SK-N-DZ (cell line): Measurements from ENCODE around the gene PIK3CD. TPM values are rescaled to one million over a fixed set of nuclear protein-coding genes. Genes with fewer than 3 reads are reported as not detected.

Experiments used
- DNase-seq: peaks from one replicate; pipeline ENCODE4 v3.0.0-alpha.2; 2015; ENCODE audit warnings: low spot score
- polyA plus RNA-seq, 2 experiments: library from polyadenylated mRNA; depleted of rRNA; stranded (reverse); fragments of >200 nt; gene quantifications; 2 replicates each; pipeline ENCODE4 v1.2.3, GENCODE V29; 2014

PIK3CD gene
- 0.46 and 0.52 TPM in 2 replicates for polyA plus RNA-seq (2014; cell fraction: cytosol; rRNA removed)
- polyA plus RNA-seq (2014; cell fraction: nucleus; rRNA removed): 0.39 and 0.45 TPM in 2 replicates

GRCh38 chr1:9651565-9652378, at the start of gene PIK3CD:
Gene PIK3CD (plus strand): TSS chr1:9651731. CDS start chr1:9710456, 58,725 bp downstream.
- DNase-seq: no peak

DNA sequence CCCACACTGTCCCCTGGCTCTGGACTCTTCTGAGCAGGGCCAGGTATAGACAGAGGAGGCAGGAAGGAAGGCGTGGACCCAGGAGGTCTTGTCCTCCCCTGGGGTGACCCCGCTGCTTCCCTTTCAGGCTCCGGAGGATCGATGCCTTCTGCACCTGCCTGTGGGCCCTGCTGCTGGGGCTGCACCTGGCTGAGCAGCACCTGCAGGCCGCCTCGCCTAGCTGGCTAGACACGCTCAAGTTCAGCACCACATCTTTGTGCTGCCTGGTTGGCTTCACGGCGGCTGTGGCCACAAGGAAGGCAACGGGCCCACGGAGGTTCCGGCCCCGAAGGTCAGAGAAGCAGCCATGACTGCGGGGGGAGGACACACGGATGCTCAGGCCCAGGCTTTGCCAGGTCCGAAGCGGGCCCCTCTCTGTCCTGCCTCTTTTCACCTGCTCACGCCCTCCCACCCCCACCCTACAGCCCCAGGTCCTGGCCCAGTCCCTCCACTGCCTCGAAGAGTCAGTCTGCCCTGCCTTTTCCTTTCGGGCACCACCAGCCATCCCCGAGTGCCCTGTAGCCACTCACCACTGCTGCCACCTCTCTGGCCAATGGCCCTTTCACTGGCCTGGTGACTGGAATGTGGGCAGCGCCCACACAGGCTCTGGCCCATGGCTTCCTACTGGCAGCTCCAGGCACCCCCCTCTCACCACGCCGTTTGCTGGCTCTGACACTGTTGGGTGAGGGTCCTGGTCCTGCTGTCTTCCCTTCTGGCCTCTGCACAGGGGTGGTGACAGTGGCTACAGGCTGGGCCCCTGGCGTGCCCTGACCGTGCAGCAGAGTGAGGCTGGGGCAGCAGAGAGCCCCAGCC, 49.4 kb upstream of the PIK3CD start:
- no peak for DNase-seq

DNA sequence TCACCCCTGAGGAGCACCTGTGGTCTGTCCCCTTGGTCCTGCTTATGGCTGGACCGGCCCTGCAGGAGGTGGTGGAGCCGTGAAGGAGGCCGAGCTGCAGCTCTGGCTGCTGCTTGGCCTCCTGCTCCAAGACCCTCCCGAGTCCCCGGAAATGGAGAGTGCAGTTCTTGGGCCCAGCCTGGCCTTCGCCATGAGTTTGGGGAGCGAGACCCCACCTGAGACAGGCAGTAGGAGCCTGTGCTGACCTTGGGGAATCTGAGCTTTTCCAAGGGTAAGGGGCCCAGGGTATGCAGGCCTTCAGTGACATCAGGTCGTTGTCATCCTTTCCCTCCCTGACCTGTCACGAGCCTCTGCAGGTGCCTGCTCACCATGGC, 48.8 kb upstream of the PIK3CD start:
- no peak for DNase-seq

DNA sequence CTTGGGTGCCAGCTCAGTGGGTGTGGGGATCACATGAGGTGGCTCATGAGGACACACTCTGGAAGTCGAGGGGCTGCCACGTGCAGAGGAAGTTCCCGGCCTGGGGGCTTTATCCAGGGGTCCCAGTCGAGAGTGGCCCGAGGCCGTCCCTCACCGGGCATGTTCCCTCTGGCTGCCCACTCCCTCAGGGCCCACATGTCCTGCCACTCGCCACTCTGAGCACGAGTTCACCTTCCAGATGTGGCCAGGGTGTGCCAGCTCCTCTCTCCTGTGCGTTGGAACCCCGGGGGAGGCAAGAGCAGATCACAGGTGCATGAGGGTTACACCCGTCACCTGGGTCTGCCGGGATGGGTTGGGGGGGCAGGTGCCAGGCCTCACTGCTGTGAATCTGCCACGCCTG, 48.2 kb upstream of the PIK3CD start:
- no peak for DNase-seq

GRCh38 chr1:9603766-9604753, 47.5 kb upstream of the PIK3CD start:
- peak; percentile 71 for DNase-seq

DNA sequence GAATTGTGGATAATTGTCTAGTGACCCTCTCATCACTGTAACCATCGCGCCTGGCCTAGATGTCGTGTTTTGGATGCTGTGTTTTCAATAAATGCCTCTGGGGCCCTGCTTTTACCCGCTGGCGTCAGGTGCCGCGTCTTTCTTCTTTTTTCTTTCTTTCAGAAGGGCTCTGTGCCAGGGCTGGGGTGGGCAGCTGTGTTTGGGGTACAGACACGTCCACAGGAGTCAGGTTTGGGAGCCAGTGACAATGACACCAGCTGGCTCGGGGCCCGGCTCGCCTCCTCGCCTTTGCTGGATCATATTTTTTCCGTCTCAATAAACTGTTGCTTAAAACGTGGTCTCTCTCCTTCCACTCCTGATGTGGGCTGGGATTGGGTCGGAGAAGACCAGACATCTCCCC, 46.7 kb upstream of the PIK3CD start:
- no peak for DNase-seq

- DNase-seq: no peak
These were observed 45.5 kb upstream of the PIK3CD start for GRCh38 chr1:9605946-9606455.

DNA sequence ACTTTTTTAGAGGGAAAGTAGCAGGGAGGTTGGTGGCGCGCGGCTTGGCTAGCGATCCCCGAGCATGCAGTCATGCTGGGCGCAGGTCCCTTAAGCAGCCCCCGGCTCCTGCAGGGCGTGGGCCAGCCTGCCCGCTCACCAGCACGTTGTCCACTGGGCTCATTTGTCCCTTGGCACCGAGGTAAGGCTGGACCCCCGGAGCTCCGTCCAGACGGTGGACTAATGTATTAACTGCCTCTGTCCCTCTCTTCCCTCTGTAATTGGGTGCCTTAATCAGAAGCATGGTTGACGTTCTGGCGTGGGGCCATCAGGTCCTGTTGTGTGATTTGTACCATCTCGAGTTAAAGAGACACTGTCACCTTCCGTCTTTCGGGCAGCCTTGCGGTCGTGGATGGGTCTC, 45.1 kb upstream of the PIK3CD start:
- no peak for DNase-seq

- DNase-seq: no peak
These were observed 44.6 kb upstream of the PIK3CD start for GRCh38 chr1:9606948-9607347.

GRCh38 chr1:9607352-9607751, 44.2 kb upstream of the PIK3CD start:
- no peak for DNase-seq

DNA sequence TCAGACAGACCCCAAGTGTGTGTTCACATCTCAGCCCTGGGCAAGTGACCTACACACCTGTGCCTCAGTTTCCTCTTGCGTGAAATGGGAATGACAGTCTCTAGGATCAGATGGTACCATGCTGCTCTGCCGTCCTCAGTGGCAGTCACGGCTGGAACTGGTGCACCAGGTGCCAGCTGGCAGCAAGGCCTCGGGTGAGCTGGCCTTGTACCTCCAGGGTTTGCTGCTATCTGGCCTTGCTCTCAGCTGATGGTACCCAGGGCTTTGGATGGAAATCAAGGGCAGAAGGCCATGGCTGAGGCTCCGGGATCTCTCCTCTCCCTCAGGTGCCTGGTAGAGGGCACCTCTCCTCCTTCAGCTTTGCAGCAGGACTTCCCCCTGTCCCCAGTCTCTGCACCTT, 41.5 kb upstream of the PIK3CD start:
- no peak for DNase-seq

DNA sequence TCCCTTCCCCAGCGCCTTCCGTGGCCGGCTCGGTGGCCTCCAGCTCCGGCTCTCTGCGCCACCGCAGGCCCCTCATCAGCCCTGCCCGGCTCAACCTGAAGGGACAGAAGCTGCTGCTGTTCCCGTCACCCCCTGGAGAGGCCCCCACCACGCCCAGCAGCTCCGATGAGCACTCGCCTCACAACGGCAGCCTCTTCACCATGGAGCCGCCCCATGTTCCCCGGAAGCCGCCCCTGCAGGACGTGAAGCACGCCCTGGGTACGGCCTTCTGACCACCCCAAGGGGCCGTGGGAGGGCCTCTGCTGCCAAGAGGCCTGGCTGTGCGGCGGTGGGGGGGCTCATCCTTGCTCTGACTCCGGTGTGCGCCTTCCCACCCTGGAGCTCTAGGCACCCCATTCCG, 41.0 kb upstream of the PIK3CD start:
- DNase-seq: no peak

DNA sequence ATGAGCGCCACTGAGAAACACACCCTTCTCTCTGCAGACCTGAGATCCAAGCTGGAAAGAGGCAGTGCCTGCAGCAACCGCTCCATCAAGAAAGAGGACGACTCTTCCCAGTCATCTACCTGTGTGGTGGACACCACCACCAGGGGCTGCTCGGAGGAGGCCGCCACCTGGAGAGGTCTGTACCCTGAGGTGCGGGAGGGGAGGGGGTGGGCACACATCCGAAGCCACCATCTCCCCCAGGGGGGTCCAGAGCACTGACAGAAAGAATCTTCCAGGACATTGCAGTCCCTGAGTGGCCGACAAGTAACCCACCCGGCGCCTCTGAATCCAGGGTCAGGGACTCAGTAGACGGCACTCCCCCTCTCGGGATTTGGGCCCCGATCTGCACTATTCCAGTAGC, 39.8 kb upstream of the PIK3CD start:
- DNase-seq: no peak

DNA sequence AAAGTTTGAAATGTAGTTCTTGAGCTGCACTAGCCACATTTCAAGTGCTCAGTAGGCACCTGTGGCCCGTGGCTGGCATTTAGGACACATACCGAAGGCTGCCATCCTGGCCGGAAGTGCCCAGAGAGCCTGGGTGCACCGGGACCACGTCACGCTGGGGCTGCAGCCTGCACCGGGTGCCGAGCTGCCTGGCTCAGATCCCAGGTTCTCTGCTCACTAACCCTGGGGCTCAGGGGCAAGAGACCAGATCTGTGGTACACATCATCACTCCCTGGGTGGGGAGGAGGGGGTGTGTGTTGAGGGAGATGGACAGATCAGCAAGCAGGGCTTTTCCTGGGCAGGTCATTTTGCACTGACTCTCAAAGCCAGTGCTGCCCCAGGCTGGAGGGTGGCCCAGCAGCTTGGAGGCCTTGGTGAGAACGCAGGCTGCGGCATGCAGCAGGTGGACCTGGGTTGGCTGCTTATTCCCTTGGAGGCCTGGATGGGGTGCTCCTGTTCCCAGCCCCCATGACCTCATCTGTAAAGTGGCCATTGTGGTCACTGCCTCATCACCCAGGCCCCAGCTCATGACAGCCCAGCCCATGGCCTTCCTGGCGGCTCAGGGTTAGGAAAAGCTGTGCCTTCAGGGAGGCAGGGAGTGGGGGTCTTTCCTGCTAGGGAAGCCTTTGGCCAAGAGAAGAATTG, 39.2 kb upstream of the PIK3CD start:
- no peak for DNase-seq

- DNase-seq: no peak
These were observed 38.5 kb upstream of the PIK3CD start for GRCh38 chr1:9612871-9613624.

DNA sequence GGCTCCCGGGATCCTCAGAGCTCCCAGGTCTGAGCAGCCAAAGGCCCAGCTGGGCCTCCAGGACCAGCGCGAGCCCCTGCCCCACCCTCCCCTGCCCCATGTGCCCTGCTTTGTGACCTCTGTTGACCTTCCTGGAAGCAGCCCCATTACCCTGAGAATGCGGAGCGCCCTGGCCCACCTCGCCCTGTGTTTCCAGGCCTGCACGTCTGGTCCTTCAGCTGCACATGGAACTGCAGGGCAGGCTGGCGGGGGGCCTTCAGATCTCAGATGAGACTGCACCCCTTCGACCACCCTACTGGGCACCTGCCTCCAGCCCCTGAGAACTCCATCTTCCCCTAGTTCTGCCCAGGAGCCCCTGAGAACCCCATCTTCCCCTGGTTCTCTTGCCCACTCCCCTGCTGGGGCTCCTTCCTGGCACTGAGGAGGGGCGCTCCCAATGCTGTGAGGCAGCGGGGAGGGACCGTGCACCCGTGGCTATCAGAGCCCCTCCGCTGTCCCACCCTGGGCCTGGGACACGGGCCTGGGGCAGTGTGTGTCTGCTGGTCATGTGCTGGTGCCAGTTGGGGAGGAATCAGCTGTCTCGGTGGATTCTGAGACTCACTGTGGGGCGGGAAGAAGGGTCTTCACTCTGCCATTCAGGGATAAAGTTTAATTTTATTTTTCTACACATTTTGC, 37.8 kb upstream of the PIK3CD start:
- DNase-seq: no peak

DNA sequence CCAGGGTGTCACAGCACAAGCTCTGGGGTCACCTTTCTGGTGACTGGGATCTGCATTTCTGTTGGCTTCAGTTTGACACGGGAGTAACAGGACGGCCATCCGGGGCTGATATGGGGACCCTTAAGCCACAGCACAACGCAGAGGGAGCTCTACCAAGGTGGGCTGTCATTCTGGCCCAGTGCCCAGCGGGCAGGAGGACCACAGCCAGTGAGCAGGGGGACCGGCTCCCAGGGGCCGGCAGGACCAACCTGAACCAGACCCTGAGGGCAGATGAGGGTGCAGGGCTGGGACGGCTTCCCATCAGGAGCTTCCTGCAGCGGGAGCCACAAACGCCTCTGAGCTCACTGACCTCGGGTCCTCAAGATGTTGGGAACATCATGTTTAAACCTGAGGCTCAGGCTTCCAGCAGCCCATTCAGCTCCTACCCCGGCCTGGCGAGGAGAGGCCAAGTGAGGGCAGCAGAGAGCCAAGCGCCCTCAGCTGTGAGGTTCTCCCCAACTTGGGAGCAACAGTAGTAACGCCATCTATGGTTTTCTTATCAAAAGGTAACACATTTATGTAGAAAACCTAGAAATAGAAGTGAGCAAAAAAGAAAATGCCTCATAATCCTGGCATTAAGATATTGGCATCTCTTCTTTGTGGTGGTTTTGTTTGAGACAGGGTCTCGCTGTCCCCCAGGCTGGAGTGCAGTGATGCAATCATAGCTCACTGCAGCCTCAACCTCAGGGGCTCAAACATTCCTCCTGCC, 36.0 kb upstream of the PIK3CD start:
- DNase-seq: no peak

GRCh38 chr1:9618909-9619679, 32.4 kb upstream of the PIK3CD start:
- no peak for DNase-seq
